Osteocyte (in vitro differentiated cells): Measurements from ENCODE around the gene EPHA5. TPM values are rescaled to one million over a fixed set of nuclear protein-coding genes. Genes with fewer than 3 reads are reported as not detected.

ENCODE experiments used
- DNase-seq: peaks from one replicate; pipeline ENCODE4 v3.0.0; 2021; ENCODE audit warnings: mixed read lengths; ENCODE audit not compliant: unreplicated experiment; ENCODE audit errors: extremely low spot score
- H3K27ac Mint-ChIP-seq: one replicate; pipeline ENCODE4 v1.8.0; 2021; ENCODE audit warnings: mild to moderate bottlenecking, mixed read lengths; ENCODE audit not compliant: unreplicated experiment
- H3K27me3 Mint-ChIP-seq: one replicate; pipeline ENCODE4 v1.8.0; 2021; ENCODE audit warnings: mixed read lengths; ENCODE audit not compliant: unreplicated experiment
- H3K36me3 Mint-ChIP-seq: one replicate; pipeline ENCODE4 v1.8.0; 2021; ENCODE audit warnings: mixed read lengths; ENCODE audit not compliant: unreplicated experiment
- H3K4me1 Mint-ChIP-seq: one replicate; pipeline ENCODE4 v1.8.0; 2021; ENCODE audit warnings: mixed read lengths; ENCODE audit not compliant: unreplicated experiment
- H3K4me3 Mint-ChIP-seq: one replicate; pipeline ENCODE4 v1.8.0; 2021; ENCODE audit warnings: mild to moderate bottlenecking, moderate library complexity, mixed read lengths; ENCODE audit not compliant: unreplicated experiment
- H3K9me3 Mint-ChIP-seq: one replicate; pipeline ENCODE4 v1.8.0; 2021; ENCODE audit warnings: mixed read lengths; ENCODE audit not compliant: unreplicated experiment
- total RNA-seq: library from RNA; stranded (reverse); gene quantifications from 2 replicates; pipeline ENCODE4 v1.2.1, GENCODE V29; 2021
- TF ChIP-seq, protein P1 (sequence below): fragments of 200-600 bp; sonication (generic); IDR thresholded peaks from 2 replicates; pipeline ENCODE4 v1.5.0; 2021; ENCODE audit warnings: antibody characterized with exemption, mild to moderate bottlenecking, moderate library complexity

The EPHA5 gene
- total RNA-seq, 1 donor from 2014 or later, result 137 TPM

DNA sequence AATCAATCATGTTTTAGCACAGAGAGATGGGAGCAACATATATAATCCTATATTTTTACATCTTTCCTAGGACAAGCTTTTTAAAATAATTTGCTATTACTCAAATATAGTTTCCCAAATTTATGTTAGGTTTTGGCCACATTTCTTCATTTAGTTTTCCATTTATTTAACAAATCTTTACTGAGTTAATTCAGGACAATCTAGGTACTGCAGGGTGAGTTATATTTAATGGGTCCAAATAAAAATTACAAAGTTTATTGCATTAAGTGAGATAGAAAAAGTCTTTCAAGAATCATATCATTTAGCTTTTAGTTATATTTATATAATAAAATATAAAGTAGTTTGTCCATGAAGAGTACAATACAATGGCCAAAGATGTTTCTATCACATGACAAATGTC lies 269.2 kb downstream of the EPHA5 start:
- no peaks in the 10 kb centered on the region for H3K9me3 Mint-ChIP-seq
- H3K4me1 Mint-ChIP-seq, result no peaks in the 10 kb centered on the region
- no peak overlapping the region for H3K4me3 Mint-ChIP-seq
- no peak overlapping the region for H3K27ac Mint-ChIP-seq
- TF ChIP-seq, protein P1, sequence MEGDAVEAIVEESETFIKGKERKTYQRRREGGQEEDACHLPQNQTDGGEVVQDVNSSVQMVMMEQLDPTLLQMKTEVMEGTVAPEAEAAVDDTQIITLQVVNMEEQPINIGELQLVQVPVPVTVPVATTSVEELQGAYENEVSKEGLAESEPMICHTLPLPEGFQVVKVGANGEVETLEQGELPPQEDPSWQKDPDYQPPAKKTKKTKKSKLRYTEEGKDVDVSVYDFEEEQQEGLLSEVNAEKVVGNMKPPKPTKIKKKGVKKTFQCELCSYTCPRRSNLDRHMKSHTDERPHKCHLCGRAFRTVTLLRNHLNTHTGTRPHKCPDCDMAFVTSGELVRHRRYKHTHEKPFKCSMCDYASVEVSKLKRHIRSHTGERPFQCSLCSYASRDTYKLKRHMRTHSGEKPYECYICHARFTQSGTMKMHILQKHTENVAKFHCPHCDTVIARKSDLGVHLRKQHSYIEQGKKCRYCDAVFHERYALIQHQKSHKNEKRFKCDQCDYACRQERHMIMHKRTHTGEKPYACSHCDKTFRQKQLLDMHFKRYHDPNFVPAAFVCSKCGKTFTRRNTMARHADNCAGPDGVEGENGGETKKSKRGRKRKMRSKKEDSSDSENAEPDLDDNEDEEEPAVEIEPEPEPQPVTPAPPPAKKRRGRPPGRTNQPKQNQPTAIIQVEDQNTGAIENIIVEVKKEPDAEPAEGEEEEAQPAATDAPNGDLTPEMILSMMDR, result no peak
- H3K36me3 Mint-ChIP-seq, result peaks cover 38% of the 10 kb centered on the region
- no peak for DNase-seq
- H3K27me3 Mint-ChIP-seq, result no peaks in the 10 kb centered on the region

DNA sequence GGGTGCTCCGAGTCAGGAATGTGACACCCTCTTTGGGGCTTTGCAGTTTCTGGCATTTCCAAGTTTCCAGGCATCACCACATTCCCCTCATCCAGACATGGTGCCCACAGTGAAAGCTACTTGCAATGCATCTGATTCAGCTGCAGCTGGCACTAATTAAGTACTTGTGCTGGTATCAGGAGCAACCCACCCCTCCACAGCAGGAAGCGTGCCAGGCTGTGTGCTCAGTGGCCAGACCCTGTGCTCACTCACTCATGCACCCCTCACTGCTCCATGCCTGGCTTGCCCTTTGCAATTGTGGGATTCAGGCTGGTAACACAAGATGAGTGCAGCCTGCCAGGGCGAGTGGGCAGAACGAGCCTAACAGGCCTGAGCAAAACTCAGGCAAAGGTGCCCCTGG lies 271.2 kb downstream of the EPHA5 start:
- no peak overlapping the region for H3K4me3 Mint-ChIP-seq
- H3K4me1 Mint-ChIP-seq, result no peaks in the 10 kb centered on the region
- peaks cover 55% of the 10 kb centered on the region for H3K36me3 Mint-ChIP-seq
- peaks cover 8% of the 10 kb centered on the region for H3K9me3 Mint-ChIP-seq
- H3K27me3 Mint-ChIP-seq, result no peaks in the 10 kb centered on the region
- DNase-seq, result no peak
- TF ChIP-seq, protein P1, result no peak
- H3K27ac Mint-ChIP-seq, result no peak overlapping the region

DNA sequence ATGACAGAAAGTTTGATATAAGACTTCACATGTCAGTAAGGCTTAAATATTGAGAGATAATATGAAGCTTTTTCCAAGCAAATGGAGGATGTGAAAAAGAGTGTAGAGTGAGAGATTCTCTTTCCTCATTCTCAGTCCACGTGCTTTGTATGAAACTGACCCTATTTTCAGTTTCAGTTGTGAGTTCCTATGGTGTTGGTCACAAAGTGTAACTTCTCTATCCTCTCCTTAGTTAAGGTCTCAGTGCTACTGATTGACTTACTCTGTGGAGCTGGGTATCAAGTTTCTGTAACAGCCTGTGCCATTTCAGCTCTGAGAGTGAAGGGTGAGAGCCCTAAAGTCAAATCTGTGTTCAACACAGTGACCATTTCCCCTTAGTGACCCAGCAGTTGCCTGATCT lies 277.2 kb downstream of the EPHA5 start:
- no peak for DNase-seq
- TF ChIP-seq, protein P1, result no peak
- no peaks in the 10 kb centered on the region for H3K4me1 Mint-ChIP-seq
- peaks cover 68% of the 10 kb centered on the region for H3K36me3 Mint-ChIP-seq
- H3K27me3 Mint-ChIP-seq, result no peaks in the 10 kb centered on the region
- no peak overlapping the region for H3K27ac Mint-ChIP-seq
- peaks cover 8% of the 10 kb centered on the region for H3K9me3 Mint-ChIP-seq
- H3K4me3 Mint-ChIP-seq, result no peak overlapping the region

DNA sequence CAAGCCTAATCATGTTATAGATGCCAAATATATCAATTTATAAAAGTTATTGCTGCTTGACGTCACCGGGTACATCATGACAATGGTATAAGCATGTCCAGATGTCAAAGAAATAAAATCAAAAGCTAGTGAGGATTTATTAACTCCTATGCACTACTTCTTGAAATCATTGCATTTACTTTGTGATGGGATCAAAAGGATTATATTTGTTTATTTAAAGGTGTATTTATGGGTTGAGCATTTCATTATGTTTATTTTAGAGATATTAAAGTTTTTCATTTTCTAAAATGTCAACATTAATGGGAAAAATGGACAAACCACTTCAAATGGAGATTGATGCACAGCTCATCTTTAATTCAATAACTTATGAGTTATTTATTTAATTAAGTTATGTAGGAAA lies 277.8 kb downstream of the EPHA5 start:
- Mint-ChIP-seq H3K36me3 (peaks cover 65% of the 10 kb centered on the region), H3K9me3 (peaks cover 8% of the 10 kb centered on the region), H3K27ac (no peak overlapping the region), H3K4me3 (no peak overlapping the region), H3K27me3 (no peaks in the 10 kb centered on the region), H3K4me1 (no peaks in the 10 kb centered on the region)
- TF ChIP-seq, protein P1, result no peak
- DNase-seq, result no peak

DNA sequence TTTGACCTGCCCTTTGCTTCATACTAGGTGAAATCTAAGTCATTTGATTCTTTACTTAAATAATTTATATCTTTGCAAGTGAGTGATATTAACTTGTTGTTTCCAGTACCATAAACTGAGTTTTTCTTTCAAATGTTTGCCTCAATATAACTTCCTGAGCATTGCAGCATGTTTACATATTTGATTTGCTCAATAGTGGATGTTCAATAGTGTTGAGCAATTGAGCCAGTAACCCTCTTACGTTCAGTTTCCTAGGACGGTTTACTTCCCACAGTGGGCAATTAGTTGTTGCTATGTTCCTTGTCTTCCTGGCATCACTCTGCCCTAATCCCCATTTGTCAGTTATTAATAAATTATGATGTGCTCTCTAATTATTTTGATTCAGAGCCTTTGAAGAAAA lies 278.5 kb downstream of the EPHA5 start:
- DNase-seq, result no peak
- H3K9me3 Mint-ChIP-seq, result peaks cover 8% of the 10 kb centered on the region
- H3K36me3 Mint-ChIP-seq, result peaks cover 66% of the 10 kb centered on the region
- H3K4me3 Mint-ChIP-seq, result no peak overlapping the region
- TF ChIP-seq, protein P1, result no peak
- H3K27ac Mint-ChIP-seq, result no peak overlapping the region
- H3K27me3 Mint-ChIP-seq, result no peaks in the 10 kb centered on the region
- H3K4me1 Mint-ChIP-seq, result no peaks in the 10 kb centered on the region
